HEK293T (cell line): ENCODE measurements around the gene MRPL14.

Experiments used
- CTCF ChIA-PET: fragments of 350-600 bp; formaldehyde crosslinking; extraction: SDS; loops from one replicate; lab custom pipeline; 2021; ENCODE audit warnings: antibody characterized with exemption, inconsistent platforms; lab: Yijun Ruan, JAX
- POLR2A ChIA-PET: fragments of 350-600 bp; formaldehyde crosslinking; extraction: SDS; loops from one replicate; lab custom pipeline; 2020; ENCODE audit warnings: antibody characterized with exemption, inconsistent platforms; lab: Yijun Ruan, JAX
- DNase-seq: peaks from one replicate; pipeline ENCODE4 v3.0.0; 2012; ENCODE audit warnings: mixed read lengths; ENCODE audit errors: extremely low spot score
- ARNT ChIP-seq: fragments of 450-650 bp; IDR thresholded peaks from 2 replicates; pipeline ENCODE4 v1.6.1; 2017; ENCODE audit warnings: mild to moderate bottlenecking
- BHLHE40 ChIP-seq: fragments of 450-650 bp; IDR thresholded peaks from 2 replicates; pipeline ENCODE4 v1.6.1; 2016; ENCODE audit warnings: mild to moderate bottlenecking, moderate library complexity, borderline replicate concordance
- CTBP1 ChIP-seq: fragments of 450-650 bp; IDR thresholded peaks from 2 replicates; pipeline ENCODE4 v1.6.1; 2016; ENCODE audit warnings: borderline replicate concordance
- ELF4 ChIP-seq: fragments of 450-650 bp; IDR thresholded peaks from 2 replicates; pipeline ENCODE4 v1.6.1; 2017; ENCODE audit warnings: antibody characterized with exemption
- FOXA1 ChIP-seq: fragments of 450-650 bp; IDR thresholded peaks from 2 replicates; pipeline ENCODE4 v1.6.1; 2016; ENCODE audit warnings: mild to moderate bottlenecking
- FOXK2 ChIP-seq: fragments of 450-650 bp; IDR thresholded peaks from 2 replicates; pipeline ENCODE4 v1.6.1; 2016; ENCODE audit warnings: mild to moderate bottlenecking
- FOXM1 ChIP-seq: fragments of 450-650 bp; IDR thresholded peaks from 2 replicates; pipeline ENCODE4 v1.6.1; 2017; ENCODE audit warnings: mild to moderate bottlenecking, borderline replicate concordance
- HDGF ChIP-seq: fragments of 450-650 bp; IDR thresholded peaks from 2 replicates; pipeline ENCODE4 v1.6.1; 2017; ENCODE audit warnings: antibody characterized with exemption, borderline replicate concordance
- L3MBTL2 ChIP-seq: fragments of 450-650 bp; conservative IDR thresholded peaks from 2 replicates; pipeline ENCODE4 v1.6.1; 2016; ENCODE audit warnings: mild to moderate bottlenecking
- LEF1 ChIP-seq: fragments of 450-650 bp; IDR thresholded peaks from 2 replicates; pipeline ENCODE4 v1.6.1; 2017; ENCODE audit warnings: mild to moderate bottlenecking, borderline replicate concordance
- NFRKB ChIP-seq: fragments of 450-650 bp; IDR thresholded peaks from 2 replicates; pipeline ENCODE4 v1.6.1; 2016; ENCODE audit warnings: mild to moderate bottlenecking, moderate library complexity
- PKNOX1 ChIP-seq: fragments of 450-650 bp; IDR thresholded peaks from 2 replicates; pipeline ENCODE4 v1.6.1; 2016
- SP1 ChIP-seq: fragments of 450-650 bp; IDR thresholded peaks from 2 replicates; pipeline ENCODE4 v1.6.1; 2017
- SUZ12 ChIP-seq: fragments of 450-650 bp; IDR thresholded peaks from 2 replicates; pipeline ENCODE4 v1.6.1; 2016; ENCODE audit warnings: mild to moderate bottlenecking
- TARDBP ChIP-seq: fragments of 450-650 bp; IDR thresholded peaks from 2 replicates; pipeline ENCODE4 v1.6.1; 2016
- ZNF384 ChIP-seq: fragments of 450-650 bp; IDR thresholded peaks from 2 replicates; pipeline ENCODE4 v1.6.1; 2016

MRPL14 gene

GRCh38 chr6:44127186-44128019, at the start of gene MRPL14, which contains the start of gene TMEM63B:
MRPL14 (minus strand) TSS chr6:44127452; CDS start chr6:44116611, 10,841 bp downstream.
TMEM63B (plus strand) TSS chr6:44127554; CDS start chr6:44134585, 7,031 bp downstream.
- TF ChIP-seq ARNT = no peak
- 0 out of 2 replicates have a peak, but pooled peaks have one; percentile 43 for TF ChIP-seq L3MBTL2
- DNase-seq = peak; percentile 98
- ChIA-PET POLR2A (interaction anchor here (1.4 kb wide), 1 partner anchor 119 kb away, joined by 4 read pairs; the partner anchor contains the start of gene HSP90AB1), CTCF (no interaction called here)

DNA sequence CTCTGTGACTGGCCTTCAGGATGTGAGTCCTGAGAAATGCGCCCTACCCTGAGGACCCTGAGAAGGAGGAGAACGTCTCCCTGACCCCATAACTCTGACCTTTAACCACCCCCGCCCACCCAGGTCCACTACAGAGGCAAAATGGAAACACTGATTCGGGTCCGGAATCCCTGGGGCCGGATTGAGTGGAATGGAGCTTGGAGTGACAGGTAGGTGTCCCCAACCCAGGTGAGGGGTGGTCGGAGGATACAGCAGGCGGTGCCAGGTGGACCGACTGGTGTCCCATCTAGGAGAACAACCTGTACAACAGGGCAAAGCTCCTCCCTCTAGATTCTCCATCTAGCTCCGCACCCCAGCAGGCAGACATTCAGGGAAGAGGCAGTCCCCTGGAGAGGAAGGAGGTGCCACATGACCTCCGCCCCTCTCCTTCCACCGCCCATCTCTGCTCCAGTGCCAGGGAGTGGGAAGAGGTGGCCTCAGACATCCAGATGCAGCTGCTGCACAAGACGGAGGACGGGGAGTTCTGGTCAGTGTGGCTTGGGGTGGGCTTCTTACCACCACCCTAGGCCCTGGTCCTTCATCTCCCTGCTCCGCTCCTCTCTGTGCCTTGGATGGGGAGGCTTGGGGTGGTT, 49.0 kb upstream of the MRPL14 start:
- TF ChIP-seq HDGF (no peak), LEF1 (no peak), ZNF384 (no peak), FOXM1 (no peak), SUZ12 (no peak), PKNOX1 (no peak), TARDBP (no peak)
- ChIA-PET POLR2A (interaction anchor here (0.8 to 1.0 kb wide), 2 partner anchors 71 to 72 kb away, joined by 3 to 4 read pairs; partner anchors contain the start of gene HSP90AB1), CTCF (interaction anchor here (1.3 to 2.2 kb wide), 2 partner anchors 48 to 59 kb away, joined by 3 to 5 read pairs; partner anchors contain the start of gene SLC29A1)
- no peak for DNase-seq

- CTCF ChIA-PET = interaction anchor here (0.6 to 2.4 kb wide), 16 partner anchors 10 to 198 kb away, joined by 3 to 21 read pairs (median 4); partner anchors contain the start of genes HSP90AB1, SLC29A1 and SLC35B2
- DNase-seq = peak; percentile 88
- POLR2A ChIA-PET = interaction anchor here (0.7 to 1.9 kb wide), 7 partner anchors 19 to 83 kb away, joined by 3 to 16 read pairs (median 4); partner anchors contain the start of genes HSP90AB1 and MYMX
- no peak for TF ChIP-seq CTBP1
- TF ChIP-seq TARDBP = peak; percentile 12; the same call in 1 of the 2 replicates
- TF ChIP-seq FOXK2 = no peak
- TF ChIP-seq SP1 = no peak
- TF ChIP-seq PKNOX1 = peak; percentile 15; the same call in 1 of the 2 replicates
Measured at GRCh38 chr6:44172731-44173500, 45.7 kb upstream of the MRPL14 start.

- ChIA-PET POLR2A (interaction anchor here (0.9 to 1.9 kb wide), 5 partner anchors 47 to 84 kb away, joined by 3 to 16 read pairs (median 4); partner anchors contain the start of gene HSP90AB1), CTCF (interaction anchor here (0.6 to 2.4 kb wide), 9 partner anchors 9 to 174 kb away, joined by 3 to 21 read pairs (median 4); partner anchors contain the start of genes HSP90AB1, SLC29A1 and SLC35B2)
Measured at GRCh38 chr6:44171899-44172546, 44.8 kb upstream of the MRPL14 start.

DNA sequence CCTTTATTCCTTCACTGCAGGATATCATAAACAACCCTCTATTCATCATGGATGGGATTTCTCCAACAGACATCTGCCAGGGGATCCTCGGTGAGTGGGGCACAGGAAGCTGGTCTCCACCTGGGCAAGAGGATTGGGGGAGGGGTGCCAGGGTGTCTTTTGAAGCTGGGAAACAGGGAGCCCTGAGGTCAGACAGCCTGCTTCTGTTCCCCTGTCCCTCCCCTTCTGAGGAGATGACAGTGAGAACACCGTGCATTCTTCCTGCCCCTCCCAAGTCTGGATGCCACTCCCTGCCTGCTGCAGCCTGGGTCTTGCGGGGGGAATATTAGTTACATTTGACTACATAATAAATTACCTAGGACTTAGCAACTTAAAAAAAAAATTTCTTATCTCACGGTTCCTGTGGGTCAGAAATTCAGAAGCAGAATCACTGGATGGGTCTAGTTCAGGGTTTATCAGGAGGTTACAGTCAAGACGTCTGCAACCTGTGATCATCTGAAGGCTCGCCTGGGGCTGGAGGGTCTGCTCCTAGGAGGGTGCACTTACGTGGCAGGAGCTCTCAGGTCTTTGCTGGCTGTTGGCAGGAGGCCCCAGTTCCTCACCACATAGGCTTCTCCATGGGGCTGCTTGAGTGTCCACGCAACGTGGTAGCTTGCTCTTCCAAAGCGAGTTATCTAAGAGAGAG, 42.8 kb upstream of the MRPL14 start:
- ChIA-PET CTCF (interaction anchor here (1.2 kb wide), 2 partner anchors 9 to 67 kb away, joined by 3 read pairs; no protein-coding TSS in a partner anchor), POLR2A (interaction anchor here (1.1 to 1.6 kb wide), 3 partner anchors 49 to 76 kb away, joined by 4 to 7 read pairs (median 5); partner anchors contain the start of gene HSP90AB1)
- TF ChIP-seq ZNF384 = no peak
- no peak for TF ChIP-seq SUZ12
- TF ChIP-seq FOXK2 = no peak
- no peak for TF ChIP-seq NFRKB
- TF ChIP-seq BHLHE40 = no peak
- TF ChIP-seq SP1 = no peak
- no peak for TF ChIP-seq FOXA1
- TF ChIP-seq LEF1 = no peak
- no peak for TF ChIP-seq FOXM1
- TF ChIP-seq ARNT = no peak
- TF ChIP-seq TARDBP = no peak
- no peak for TF ChIP-seq ELF4
- TF ChIP-seq PKNOX1 = no peak
- no peak for TF ChIP-seq L3MBTL2
- no peak for TF ChIP-seq HDGF
- no peak for TF ChIP-seq CTBP1
- DNase-seq = no peak

More at GRCh38 chr6:44171899-44172546, 44.8 kb upstream of the MRPL14 start:
- no peak for DNase-seq
- TF ChIP-seq L3MBTL2 (no peak), ELF4 (no peak)
